Measurements from ENCODE around the gene FSHR.

Gene FSHR

GRCh38 chr2:48941456-48941855 lies 212.9 kb downstream of the FSHR start:
- TF ChIP-seq CREB5 (CRISPR knock-in tag; IDR thresholded peaks at IDR 0.05; ENCODE audit: low read depth): no peak
- no peak for TF ChIP-seq POU6F1 (CRISPR knock-in tag; IDR thresholded peaks at IDR 0.05; ENCODE audit: borderline replicate concordance, low read depth)
- TF ChIP-seq TOX (CRISPR knock-in tag; IDR thresholded peaks at IDR 0.05; ENCODE audit: borderline replicate concordance): no peak
- no peak for TF ChIP-seq ZNF565 (CRISPR knock-in tag; conservative IDR thresholded peaks at IDR 0.05; ENCODE audit: low read depth)
- TF ChIP-seq BACH2 (CRISPR knock-in tag; IDR thresholded peaks at IDR 0.05; ENCODE audit: borderline replicate concordance): no peak
- TF ChIP-seq PPARA (CRISPR knock-in tag; IDR thresholded peaks at IDR 0.05; ENCODE audit: borderline replicate concordance): no peak
- no peak for TF ChIP-seq ARNTL (CRISPR knock-in tag; IDR thresholded peaks at IDR 0.05; ENCODE audit: borderline replicate concordance, low read depth)
- no peak for TF ChIP-seq ZC3H10 (CRISPR knock-in tag; IDR thresholded peaks at IDR 0.05)
- TF ChIP-seq CSRNP3 (CRISPR knock-in tag; IDR thresholded peaks at IDR 0.05): no peak
- no peak for TF ChIP-seq ZNF70 (CRISPR knock-in tag; IDR thresholded peaks at IDR 0.05)
- no peak for TF ChIP-seq GLIS3 (CRISPR knock-in tag; IDR thresholded peaks at IDR 0.05)
- no peak for TF ChIP-seq PATZ1 (CRISPR knock-in tag; IDR thresholded peaks at IDR 0.05; ENCODE audit: borderline replicate concordance)
- TF ChIP-seq CSDC2 (CRISPR knock-in tag; IDR thresholded peaks at IDR 0.05): no peak
- no peak for TF ChIP-seq ZFP30 (CRISPR knock-in tag; IDR thresholded peaks at IDR 0.05)
- TF ChIP-seq RARB (CRISPR knock-in tag; IDR thresholded peaks at IDR 0.05): no peak
- no peak for TF ChIP-seq OSR1 (CRISPR knock-in tag; IDR thresholded peaks at IDR 0.05)
- TF ChIP-seq ZFP3 (CRISPR knock-in tag; IDR thresholded peaks at IDR 0.05): no peak
- no peak for TF ChIP-seq SNAI2 (CRISPR knock-in tag; IDR thresholded peaks at IDR 0.05)
- ATAC-seq: no peak

- no peak for ATAC-seq
- TF ChIP-seq ZNF565 (CRISPR knock-in tag; conservative IDR thresholded peaks at IDR 0.05; ENCODE audit: low read depth) (no peak), ISL1 (CRISPR knock-in tag; IDR thresholded peaks at IDR 0.05) (no peak), TOX (CRISPR knock-in tag; IDR thresholded peaks at IDR 0.05; ENCODE audit: borderline replicate concordance) (no peak), ZC3H10 (CRISPR knock-in tag; IDR thresholded peaks at IDR 0.05) (no peak), OSR1 (CRISPR knock-in tag; IDR thresholded peaks at IDR 0.05) (no peak), PPARA (CRISPR knock-in tag; IDR thresholded peaks at IDR 0.05; ENCODE audit: borderline replicate concordance) (no peak), CSDC2 (CRISPR knock-in tag; IDR thresholded peaks at IDR 0.05) (no peak), ZNF70 (CRISPR knock-in tag; IDR thresholded peaks at IDR 0.05) (no peak), CREB5 (CRISPR knock-in tag; IDR thresholded peaks at IDR 0.05; ENCODE audit: low read depth) (no peak), ZFP3 (CRISPR knock-in tag; IDR thresholded peaks at IDR 0.05) (no peak), ZNF8 (CRISPR knock-in tag; IDR thresholded peaks at IDR 0.05) (no peak), BACH2 (CRISPR knock-in tag; IDR thresholded peaks at IDR 0.05; ENCODE audit: borderline replicate concordance) (no peak), ESRRG (CRISPR knock-in tag; IDR thresholded peaks at IDR 0.05) (no peak), SNAI2 (CRISPR knock-in tag; IDR thresholded peaks at IDR 0.05) (no peak), PATZ1 (CRISPR knock-in tag; IDR thresholded peaks at IDR 0.05; ENCODE audit: borderline replicate concordance) (no peak), RARB (CRISPR knock-in tag; IDR thresholded peaks at IDR 0.05) (no peak), CSRNP3 (CRISPR knock-in tag; IDR thresholded peaks at IDR 0.05) (no peak), TSHZ2 (CRISPR knock-in tag; IDR thresholded peaks at IDR 0.05) (no peak), GLIS3 (CRISPR knock-in tag; IDR thresholded peaks at IDR 0.05) (no peak), ARNTL (CRISPR knock-in tag; IDR thresholded peaks at IDR 0.05; ENCODE audit: borderline replicate concordance, low read depth) (no peak)
These were observed 213.7 kb downstream of the FSHR start for GRCh38 chr2:48940606-48941005.

Measured in SK-N-SH treated with all-trans-retinoic acid at 6 μM for 48 hours (cell line).